Measurements from ENCODE around the gene GLRX3.
"Not testable (repeated sequence)": the region's sequence is repeated elsewhere in the genome, so short reads cannot be mapped to it uniquely, and the experiment has no call there.

The GLRX3 gene

DNA sequence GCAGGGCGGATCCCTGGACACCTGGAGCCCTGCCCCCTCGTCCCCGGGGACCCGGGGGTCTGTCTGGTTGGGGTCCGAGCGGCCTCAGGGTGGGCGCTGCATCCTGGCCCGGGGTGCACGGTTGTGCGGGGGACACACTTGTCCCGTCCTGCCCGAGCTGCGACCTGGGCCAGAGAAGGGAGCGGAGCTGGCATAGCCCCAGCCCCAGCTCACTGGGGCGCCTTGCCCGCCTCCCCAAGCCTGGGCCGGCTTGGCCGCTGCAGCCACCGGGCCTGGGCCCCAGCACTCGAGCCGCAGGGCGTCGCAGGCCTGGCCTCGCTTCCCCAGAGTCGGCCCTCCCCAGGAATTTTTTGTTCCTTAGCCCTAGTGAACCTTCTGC, 54.5 kb downstream of the GLRX3 start:
- no peak for DNase-seq

DNA sequence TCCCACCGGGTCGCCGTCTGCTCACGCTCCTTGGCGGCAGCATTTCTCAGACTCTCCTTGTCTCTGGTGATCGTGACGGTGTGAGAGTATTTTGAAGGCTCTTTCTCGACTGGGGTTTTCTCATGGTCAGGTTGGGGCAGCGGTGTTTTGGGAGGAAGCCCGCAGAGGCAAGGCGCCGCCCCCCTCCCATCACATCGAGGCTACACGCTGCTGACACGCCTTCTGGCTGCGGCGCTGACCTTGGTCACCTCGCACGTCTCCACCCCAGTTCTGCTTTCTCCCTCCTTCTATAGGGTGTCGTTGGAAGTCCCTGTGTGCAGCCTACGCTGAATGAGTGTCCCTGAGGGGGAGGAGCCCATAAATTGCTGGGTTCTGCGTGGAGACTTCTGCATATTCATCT, 55.2 kb downstream of the GLRX3 start:
- no peak for DNase-seq

DNA sequence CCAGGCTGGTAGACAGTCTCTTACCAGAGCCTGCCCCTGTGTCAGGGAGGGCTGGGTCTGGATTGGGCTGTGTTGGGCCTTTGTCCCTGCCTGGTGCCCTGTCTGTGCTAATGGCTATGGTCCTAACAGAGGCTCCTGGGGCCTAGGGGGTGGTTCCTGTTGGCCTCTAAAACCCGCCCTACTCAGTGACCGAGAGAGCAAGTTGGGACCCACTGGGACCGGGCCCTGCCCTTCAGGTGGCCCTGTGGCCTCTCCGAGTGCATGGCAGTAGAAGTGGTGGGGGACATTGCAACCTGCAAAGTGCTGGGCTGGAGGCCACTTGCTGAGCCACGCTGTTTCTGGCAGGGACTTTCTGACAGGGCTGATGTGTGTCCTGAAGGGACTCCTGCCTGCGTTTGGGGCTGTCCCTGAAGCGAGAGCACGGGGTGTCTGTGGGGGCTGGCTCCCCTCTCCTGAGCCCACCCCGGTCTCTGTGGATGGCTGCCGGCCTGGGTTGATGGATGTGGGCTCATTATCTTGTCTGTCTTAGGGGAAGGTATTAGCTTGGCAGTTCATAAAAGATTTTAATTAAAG, 56.2 kb downstream of the GLRX3 start:
- no peak for DNase-seq

DNA sequence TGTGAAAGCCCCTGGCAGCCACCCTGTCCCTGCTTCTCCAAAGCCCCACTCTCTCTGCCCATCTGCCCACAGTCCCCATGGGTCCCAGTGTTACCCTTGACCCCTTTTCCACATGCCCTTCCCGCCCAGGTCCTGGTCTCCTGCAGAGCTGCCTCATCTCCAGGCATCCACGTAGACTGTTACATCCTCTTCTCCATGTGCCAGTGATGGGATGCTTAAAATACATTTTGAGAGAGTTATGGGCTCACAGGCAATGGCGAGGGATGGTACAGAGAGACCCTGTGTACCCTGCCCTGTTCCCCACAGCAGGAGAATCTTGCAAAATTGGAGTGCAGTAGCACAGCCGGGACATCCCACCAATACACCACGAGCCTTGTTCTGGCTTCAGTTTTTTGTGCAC, 56.8 kb downstream of the GLRX3 start:
- no peak for DNase-seq

DNA sequence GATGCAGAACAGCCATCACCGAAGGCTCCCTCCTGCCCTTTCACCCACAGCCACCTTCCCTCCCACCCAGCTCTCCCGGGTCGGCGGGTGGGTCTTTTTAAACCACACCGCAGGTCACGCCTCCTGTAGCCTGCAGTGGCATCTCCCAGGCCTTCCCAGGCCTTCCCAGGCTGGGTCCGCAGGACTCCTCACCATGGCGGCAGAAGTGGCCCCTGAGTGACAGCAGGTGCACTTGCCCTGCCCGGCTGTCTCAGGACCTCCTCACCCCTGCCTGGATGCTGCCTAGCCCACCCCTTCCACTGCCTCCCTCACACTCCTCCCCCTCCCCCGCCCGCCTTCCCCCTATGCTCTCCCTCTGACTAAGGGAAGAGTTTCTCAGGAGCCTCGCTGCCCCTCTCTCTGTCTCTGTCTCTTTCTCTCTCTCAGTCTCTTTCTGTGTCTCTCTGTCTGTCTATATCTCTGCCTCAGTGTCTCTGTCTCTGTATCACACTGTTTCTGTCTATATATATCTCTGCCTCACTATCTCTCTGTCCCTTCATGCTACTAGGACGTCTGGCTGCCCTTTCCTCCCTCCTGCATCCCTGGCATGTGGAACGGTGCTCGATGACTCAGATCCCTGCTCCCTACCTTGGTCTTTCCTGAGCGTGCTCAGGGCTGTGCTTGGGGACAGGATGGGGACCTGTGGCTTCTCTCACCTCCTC, 57.5 kb downstream of the GLRX3 start:
- DNase-seq, result no peak

DNA sequence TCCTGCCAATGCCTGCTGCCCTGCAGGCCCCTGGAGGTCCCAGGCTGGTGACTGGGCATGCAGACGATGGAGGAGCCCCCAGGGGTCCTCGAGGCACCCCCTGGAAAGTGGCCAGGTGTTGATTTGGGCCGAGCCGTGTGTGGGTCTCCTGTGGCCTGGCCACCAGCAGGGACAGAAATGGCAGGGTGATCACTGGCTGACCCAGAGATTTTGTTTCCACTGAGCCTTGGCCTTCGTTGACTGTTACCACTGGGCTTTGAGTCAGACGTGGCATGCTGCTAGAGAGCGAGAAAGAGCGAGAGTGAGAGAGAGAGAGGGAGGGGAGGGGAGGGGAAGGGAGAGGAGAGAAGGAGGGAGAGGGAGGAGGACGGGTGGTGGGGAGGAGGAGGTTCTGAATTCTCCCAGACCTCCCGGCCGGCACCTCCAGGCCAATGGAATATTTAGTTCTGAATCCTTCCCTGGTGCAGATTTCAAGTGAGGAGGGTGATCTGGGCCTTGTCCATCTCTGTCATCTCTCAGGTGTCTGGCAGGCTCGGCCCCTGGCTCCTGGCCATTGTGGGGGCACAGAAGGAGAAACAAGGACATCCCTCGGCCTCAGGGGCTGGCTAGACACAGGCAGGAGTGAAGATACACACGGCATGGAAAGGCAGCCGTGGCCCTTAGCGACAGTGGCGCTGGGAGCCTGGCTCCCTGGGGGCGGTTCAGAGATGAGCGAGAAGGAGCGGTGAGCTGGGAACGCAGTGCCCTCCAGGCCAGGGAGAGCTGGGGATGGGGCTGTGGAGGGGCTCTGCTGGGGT, 58.2 kb downstream of the GLRX3 start:
- DNase-seq, result no peak

DNA sequence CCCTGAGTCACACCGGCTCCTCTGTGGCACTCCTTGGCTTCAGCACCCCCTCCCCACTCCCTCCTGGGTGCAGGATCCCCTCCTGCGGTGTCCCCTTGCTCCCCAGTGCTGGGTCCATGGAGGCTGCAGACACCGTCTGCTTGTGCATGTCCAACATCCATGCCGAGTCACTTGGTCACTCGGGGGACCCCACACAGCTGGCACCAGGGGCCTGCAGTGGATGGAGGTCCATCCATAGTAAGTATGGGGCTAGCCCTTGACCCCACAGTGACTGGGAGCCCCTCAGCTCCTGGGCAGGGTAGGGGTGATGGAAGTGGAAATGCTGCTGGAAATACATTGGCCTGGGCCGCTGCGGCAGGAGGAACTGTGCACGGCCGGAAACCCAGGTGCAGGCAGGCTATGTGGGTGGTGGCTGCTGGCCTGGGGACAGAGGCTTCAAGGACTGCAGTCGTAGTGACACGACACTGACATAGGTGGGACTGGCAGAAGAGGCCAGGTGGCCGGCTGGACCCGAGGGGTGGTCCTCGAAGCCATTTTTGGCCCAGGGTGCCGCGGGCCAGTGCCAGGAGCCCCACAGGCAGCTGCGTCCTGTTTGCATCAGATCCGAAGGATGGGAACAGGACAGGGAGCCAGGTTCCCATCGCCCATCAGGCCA, 58.9 kb downstream of the GLRX3 start:
- DNase-seq, result no peak

DNA sequence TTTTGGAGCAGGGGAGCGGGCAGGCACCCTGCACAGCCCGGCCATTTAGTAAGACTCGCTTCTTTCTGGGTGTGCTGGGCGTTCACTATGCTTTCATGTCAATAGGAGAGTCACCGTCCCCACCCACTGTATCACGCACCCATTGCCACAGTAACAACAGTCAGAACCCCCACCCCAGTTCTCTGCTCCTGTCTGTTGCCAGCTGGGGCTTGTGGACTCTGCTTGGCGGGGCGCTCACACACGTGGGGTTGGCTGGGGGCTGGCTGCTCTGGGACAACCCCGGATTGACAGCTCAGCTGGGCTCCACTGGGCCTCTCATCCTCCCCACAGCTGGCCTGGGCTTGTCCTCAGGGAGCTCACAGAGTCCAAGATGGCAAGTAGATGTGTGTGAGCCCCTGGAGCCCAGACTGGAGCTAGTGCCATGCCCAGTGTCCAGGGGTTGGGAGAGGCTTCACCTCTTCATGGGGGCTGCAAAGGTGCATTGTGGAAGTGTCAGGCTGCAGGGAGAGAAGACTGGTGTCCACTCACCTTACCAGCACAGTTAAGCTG, 59.6 kb downstream of the GLRX3 start:
- no peak for DNase-seq

DNA sequence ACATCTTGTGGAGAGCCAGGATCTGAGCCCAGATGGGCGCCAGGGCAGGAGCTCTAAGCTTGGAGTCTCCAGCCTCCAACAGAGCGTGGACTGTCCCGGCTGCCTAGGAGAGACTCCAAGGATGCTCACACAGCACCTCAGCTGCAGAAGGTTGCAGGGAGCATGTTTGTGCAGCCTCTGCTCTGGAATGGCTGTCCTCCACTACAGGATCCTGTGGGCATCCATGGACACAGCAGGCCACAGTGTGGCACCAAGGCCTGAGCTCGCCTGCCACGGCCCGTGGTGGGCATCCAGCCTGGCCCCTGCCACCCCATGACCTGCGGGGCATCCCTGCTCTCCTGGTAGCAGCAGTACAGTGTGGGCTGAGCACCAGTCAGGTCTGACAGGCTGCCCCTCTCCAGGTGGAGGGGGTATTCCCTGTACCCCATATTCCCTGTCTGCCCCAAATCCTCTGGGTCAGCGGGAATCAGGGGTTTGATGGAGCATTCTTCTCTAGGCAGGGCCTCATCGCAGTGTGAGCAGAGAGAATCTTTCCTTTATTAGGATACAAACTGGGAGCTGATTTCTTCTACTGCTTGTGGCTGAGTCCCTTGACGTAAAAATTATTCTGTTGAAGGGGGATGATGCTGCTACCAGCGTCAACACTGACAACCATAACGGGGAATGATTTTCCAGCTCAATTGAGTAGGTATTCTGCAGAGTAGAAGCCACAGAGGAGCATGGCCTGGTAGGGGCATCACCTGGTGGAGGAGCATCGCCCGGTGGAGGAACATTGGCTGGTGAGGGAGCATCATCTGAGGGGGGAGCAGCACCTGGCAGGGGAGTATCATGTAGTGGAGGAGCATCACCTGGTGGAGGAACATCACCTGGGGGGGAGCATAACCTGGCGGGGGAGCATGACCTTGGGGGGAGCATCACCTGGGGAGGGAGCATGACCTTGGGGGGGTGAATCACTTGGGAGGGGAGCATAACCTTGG, 60.6 kb downstream of the GLRX3 start:
- no peak for DNase-seq

DNA sequence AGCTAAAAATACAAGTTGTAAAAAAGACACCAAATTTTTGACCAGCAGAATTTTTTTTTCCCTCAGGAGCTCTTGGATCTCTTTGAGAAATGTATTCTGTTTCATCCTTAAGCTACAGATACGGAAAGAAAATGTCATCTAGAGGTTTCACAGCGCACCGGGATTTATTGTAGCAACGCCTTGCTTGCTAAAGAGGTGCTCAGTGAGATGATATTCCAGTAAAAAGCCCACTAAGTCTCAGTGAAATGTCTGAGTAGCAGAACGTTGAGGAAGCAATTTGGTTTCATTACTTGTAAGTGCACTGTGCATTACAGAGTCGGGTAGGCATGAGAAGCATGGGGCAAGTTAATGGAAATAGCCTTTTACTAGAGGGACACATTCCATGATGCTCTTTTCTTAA, 62.5 kb downstream of the GLRX3 start:
- DNase-seq, result no peak

DNA sequence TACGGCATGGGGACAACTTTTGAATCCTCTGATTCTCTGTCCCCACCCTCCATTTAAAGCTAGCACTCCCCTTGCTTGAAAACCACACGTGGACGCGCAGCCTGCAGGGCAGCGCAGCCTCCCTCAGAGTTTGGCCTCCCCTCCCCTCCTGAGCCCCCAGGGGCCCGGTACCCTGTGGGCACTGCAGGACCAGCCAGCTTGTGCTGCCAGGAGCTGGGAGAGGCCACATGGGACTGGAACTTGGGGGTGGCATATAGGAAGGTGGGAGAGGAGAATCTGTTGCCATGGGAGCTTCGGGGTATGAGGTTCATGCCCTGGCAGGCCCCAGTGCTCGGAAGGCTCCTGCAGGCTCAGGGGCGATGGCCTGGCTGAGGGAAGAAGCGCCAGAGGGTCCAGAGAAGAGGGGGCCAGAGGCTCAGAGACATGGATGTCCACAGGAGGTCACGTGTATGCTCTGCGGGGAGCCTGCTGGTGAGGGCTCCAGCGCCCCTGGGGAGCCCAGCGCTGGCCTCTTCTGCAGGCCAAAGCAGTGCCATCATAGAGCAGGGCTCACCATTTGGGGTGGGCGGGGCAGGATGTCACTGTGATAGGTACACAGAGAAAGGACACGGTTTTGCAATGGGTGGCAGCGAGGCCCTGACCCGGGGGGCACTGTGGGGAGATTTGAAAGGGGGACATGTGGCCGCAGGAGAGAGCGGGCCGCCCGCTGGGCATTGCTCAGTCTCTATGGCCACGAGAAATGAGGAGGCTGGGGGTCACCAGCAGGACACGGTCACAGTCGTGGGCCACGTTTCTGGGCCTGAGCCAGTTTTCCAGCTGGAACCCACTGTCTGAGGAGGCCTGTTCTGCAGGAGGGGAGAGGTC, 64.2 kb downstream of the GLRX3 start:
- DNase-seq, result no peak

DNA sequence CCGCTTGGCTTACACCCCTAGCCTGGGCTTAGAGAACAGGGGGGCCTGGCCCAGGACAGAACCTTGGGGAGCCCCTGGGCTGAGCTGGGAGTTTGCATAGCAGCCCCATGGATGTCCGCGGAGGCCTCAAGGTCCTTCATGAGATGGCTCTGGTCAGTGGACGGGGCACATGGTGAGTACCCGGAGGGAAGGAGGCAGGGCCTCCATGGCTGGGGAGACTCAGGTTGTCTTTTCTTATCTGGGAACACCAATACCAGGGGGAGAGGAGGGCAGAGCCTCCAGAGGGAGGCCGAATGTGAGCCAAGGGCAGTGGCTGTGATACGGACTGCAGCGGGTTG, 64.8 kb downstream of the GLRX3 start:
- no peak for DNase-seq

DNA sequence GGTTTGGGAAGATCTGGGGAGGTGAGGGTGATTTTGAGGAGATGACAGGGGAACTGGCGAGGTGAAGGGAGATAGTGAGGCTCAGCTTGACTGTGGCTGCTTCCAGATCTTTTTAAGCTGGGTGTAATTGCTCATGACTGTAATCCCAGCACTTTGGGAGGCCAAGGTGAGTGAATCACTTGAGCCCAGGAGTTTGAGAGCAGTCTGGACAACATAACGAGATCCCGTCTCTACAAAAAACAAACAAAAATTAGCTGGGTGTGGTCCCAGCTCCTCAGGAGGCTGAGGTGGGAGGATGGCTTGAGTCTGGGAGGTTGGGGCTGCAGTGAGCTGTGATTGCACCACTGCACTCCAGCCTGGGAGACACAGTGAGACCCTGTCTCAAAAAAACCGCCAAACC, 66.0 kb downstream of the GLRX3 start:
- not testable (repeated sequence) for DNase-seq

DNA sequence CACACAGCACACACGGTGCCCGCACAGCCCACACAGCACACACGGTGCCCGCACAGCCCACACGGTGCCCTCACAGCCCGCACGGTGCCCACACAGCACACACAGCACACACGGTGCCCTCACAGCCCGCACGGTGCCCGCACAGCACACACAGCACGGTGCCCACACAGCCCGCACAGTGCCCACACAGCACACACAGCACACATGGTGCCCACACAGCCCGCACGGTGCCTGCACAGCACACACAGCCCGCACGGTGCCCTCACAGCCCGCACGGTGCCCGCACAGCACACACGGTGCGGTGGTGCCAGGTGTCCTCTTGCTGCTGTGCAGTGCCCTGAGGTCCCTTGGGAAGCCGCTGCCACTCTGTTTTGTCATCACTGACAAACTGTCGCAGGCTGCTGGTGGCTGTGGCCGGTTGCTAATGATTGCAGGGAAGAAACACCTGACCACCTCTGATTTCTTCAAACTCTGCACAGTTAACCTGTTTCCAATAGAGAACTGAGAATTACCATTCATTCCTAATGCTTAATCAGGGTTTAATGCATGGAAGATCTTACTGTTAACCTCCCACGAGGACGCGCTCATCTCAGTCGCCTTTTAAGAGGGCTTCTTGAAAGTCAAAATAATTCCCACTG, 66.9 kb downstream of the GLRX3 start:
- no peak for DNase-seq

DNA sequence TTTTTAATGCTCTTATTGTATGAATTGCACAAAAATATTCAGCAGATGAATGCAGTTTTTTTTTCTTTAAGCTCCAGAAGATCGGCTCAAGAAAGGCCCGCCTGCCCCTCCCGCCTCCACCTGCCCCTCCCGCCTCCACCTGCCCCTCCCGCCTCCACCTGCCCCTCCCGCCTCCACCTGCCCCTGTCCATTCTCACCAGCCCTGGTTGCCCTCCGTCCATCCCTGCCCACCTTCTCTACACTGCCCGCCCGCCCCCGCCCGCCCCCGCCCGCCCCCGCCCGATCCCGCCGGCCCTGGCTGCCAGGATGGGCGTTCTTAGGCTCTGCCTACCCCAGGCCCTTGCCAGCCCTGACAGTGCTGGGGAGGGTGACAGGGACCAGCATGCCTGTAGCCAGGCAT, 67.4 kb downstream of the GLRX3 start:
- DNase-seq, result no peak

DNA sequence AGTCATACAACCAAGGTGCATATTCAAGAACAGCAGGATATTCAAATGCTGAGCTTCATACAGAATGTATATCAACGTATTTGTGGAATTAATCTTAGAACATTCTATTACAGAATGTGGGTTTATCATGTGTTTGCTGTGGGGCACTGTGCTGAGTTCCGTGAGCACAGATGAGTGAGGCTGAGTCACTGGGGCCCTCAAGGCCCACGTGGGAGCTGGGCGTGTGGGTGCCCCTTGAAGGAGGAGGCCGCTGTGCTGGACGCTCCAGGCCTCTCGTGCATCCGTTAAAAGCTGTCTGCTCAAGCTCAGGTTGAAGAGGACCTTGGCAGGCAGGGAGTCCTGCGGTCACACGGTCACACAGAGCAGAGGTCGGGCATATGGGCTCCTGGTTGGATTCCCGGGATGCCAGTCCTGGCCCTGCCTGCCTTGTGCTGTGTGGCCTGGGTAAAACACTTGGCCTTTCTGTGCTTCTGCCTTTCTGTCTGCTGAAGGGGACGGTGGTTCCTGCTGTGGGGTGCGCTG, 70.1 kb downstream of the GLRX3 start:
- DNase-seq, result no peak

DNA sequence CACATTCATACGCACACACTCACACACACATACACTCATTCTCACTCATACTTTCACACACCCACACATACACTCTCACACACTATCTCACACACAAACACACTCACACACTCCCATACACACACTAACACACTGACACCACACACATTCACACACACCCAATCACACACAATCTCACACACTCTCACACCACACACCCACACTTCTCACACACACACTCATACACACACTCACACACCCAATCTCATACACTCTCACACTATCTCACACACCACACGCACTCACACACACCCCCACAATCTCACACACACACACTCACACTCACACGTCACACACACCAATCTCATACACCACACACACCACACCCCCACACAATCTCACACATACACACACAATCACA, 71.0 kb downstream of the GLRX3 start:
- no peak for DNase-seq

DNA sequence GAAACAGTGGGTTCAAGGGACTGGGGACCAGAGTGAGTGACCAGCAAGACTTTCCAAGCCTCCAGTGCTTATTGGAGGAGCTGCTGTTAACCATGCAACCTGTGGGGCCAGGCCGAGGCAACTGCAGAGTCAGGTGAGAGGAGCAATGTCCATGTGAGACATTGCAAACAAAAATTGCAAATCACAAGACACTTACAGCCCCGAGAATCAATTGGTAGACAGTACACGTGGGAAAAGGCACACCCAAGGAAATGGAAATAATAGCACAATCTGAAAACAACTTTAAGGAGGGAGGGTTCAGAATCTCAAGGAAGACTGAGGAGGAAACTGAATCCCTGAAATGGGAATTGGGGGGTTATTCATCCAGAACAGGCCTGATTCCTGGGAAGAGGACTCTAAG, 72.6 kb downstream of the GLRX3 start:
- no peak for DNase-seq

DNA sequence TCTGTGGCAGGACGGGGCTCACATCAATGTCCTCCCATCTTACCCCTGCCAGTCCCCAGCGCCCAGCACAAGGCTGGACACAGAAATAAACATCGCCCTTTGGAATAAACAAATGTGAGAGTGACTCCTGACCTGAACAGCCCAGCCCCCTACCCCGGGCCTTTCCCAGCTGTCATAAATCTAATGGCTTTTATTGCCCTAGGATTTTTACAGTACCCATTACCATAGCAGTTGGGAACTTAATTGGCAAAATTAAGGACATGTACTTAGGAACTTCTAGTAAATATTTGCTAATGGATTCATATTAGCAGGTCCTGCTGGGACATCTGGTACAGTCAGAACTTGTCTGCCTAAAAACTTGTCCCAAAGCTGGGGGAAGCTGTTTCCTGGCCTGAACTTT, 76.6 kb downstream of the GLRX3 start:
- DNase-seq, result no peak

DNA sequence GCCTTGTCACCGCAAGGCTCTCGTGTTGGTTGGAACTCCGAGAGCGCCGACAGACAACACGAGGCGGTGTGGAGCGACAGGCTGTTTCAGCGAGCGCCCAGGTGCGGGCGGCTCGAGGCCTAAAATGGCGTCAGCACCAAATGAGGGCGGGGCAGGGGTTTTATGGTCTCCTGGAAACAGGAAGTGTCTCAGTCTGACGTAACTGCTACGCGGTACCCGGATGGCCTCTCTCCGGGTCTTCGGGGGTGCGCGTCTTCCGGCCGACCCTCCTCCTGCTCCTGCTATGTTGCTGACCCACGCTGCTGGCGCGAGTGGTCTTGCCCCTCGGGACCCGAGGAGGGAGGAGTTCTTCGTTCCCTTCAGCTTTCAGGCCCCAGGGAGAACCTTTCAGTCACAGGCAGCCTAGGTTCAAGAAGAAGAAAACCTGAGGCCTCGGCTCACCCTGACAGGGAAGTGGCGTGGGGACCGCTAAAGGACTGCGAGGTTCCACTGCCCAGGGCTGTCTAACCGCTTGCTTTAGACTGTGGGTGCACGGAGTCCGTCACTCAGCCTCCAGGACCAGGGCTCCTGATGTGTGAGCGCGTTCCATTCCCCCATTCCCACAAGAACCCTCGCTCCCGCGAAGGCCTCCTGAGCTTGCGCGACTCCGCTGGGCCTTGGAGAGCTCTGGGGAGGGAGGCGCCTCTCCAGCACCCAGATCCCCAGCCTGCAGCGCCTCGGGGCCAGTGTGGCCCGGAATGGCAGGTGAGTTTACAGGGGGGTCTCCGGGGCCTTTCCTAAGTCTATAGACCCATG, 77.3 kb downstream of the GLRX3 start:
- no peak for DNase-seq
